Measurements from ENCODE around the gene ELL2. TPM values are rescaled to one million over a fixed set of nuclear protein-coding genes. Genes with fewer than 3 reads are reported as not detected.
A peak's percentile ranks its signal among the peaks of the same experiment; 100 is the strongest.

ELL2 gene
- total RNA-seq, 1 experiment from 2014 or later: 14.4 TPM

GRCh38 chr5:95967236-95967635 is 5.6 kb upstream of the ELL2 start:
- H3K4me3 ChIP-seq (ENCODE audit: insufficient read depth, low read depth, low read length): no peak overlapping the region
- no peaks in the 10 kb centered on the region for H3K27me3 ChIP-seq (ENCODE audit: control insufficient read depth, insufficient read depth, low read length)
- no peak for DNase-seq
- no peaks in the 10 kb centered on the region for H3K36me3 ChIP-seq (replicated peaks; ENCODE audit: control insufficient read depth, insufficient read depth, low read length)

- Histone ChIP-seq H3K36me3 (replicated peaks; ENCODE audit: control insufficient read depth, insufficient read depth, low read length) (no peaks in the 10 kb centered on the region), H3K4me3 (ENCODE audit: insufficient read depth, low read depth, low read length) (no peak overlapping the region), H3K27me3 (ENCODE audit: control insufficient read depth, insufficient read depth, low read length) (no peaks in the 10 kb centered on the region)
- no peak for DNase-seq
These were observed 4.4 kb upstream of the ELL2 start for GRCh38 chr5:95966005-95966404.

GRCh38 chr5:95963650-95964410 is 2.2 kb upstream of the ELL2 start:
- DNase-seq: no peak
- no peaks in the 10 kb centered on the region for H3K36me3 ChIP-seq (replicated peaks; ENCODE audit: control insufficient read depth, insufficient read depth, low read length)
- H3K27me3 ChIP-seq (ENCODE audit: control insufficient read depth, insufficient read depth, low read length): peaks cover 10% of the 10 kb centered on the region
- no peak overlapping the region for H3K4me3 ChIP-seq (ENCODE audit: insufficient read depth, low read depth, low read length)

- peak overlapping the region; percentile 77 for H3K4me3 ChIP-seq (ENCODE audit: insufficient read depth, low read depth, low read length)
- peaks cover 10% of the 10 kb centered on the region for H3K27me3 ChIP-seq (ENCODE audit: control insufficient read depth, insufficient read depth, low read length)
- no peaks in the 10 kb centered on the region for H3K36me3 ChIP-seq (replicated peaks; ENCODE audit: control insufficient read depth, insufficient read depth, low read length)
- peak; percentile 38 for DNase-seq
These were observed 1.1 kb upstream of the ELL2 start for GRCh38 chr5:95962785-95963184.

GRCh38 chr5:95962475-95962773 is 773 bp upstream of the ELL2 start:
- Histone ChIP-seq H3K4me3 (ENCODE audit: insufficient read depth, low read depth, low read length) (peak overlapping the region; percentile 77), H3K27me3 (ENCODE audit: control insufficient read depth, insufficient read depth, low read length) (peaks cover 10% of the 10 kb centered on the region), H3K36me3 (replicated peaks; ENCODE audit: control insufficient read depth, insufficient read depth, low read length) (no peaks in the 10 kb centered on the region)
- DNase-seq: no peak

- peak; percentile 85 for DNase-seq
- Histone ChIP-seq H3K27me3 (ENCODE audit: control insufficient read depth, insufficient read depth, low read length) (peaks cover 10% of the 10 kb centered on the region), H3K4me3 (ENCODE audit: insufficient read depth, low read depth, low read length) (peak overlapping the region; percentile 77), H3K36me3 (replicated peaks; ENCODE audit: control insufficient read depth, insufficient read depth, low read length) (no peaks in the 10 kb centered on the region)
These were observed 709 bp downstream of the ELL2 start for GRCh38 chr5:95960667-95961616.

- Histone ChIP-seq H3K36me3 (replicated peaks; ENCODE audit: control insufficient read depth, insufficient read depth, low read length) (no peaks in the 10 kb centered on the region), H3K27me3 (ENCODE audit: control insufficient read depth, insufficient read depth, low read length) (peaks cover 10% of the 10 kb centered on the region), H3K4me3 (ENCODE audit: insufficient read depth, low read depth, low read length) (peak overlapping the region; percentile 77)
- no peak for DNase-seq
These were observed 1.6 kb downstream of the ELL2 start for GRCh38 chr5:95959888-95960666.

- Histone ChIP-seq H3K4me3 (ENCODE audit: insufficient read depth, low read depth, low read length) (no peak overlapping the region; the same call in 1 of the 2 replicates), H3K27me3 (ENCODE audit: control insufficient read depth, insufficient read depth, low read length) (peaks cover 10% of the 10 kb centered on the region), H3K36me3 (replicated peaks; ENCODE audit: control insufficient read depth, insufficient read depth, low read length) (no peaks in the 10 kb centered on the region)
- DNase-seq: peak; percentile 32
These were observed 2.4 kb downstream of the ELL2 start for GRCh38 chr5:95959051-95959887.

GRCh38 chr5:95958310-95959014 is 3.2 kb downstream of the ELL2 start:
- peaks cover 10% of the 10 kb centered on the region for H3K27me3 ChIP-seq (ENCODE audit: control insufficient read depth, insufficient read depth, low read length)
- H3K36me3 ChIP-seq (replicated peaks; ENCODE audit: control insufficient read depth, insufficient read depth, low read length): no peaks in the 10 kb centered on the region
- no peak overlapping the region for H3K4me3 ChIP-seq (ENCODE audit: insufficient read depth, low read depth, low read length)
- DNase-seq: peak; percentile 18

GRCh38 chr5:95957561-95958203 is 4.0 kb downstream of the ELL2 start:
- no peak for DNase-seq
- peaks cover 10% of the 10 kb centered on the region for H3K27me3 ChIP-seq (ENCODE audit: control insufficient read depth, insufficient read depth, low read length)
- no peak overlapping the region for H3K4me3 ChIP-seq (ENCODE audit: insufficient read depth, low read depth, low read length)
- H3K36me3 ChIP-seq (replicated peaks; ENCODE audit: control insufficient read depth, insufficient read depth, low read length): no peaks in the 10 kb centered on the region

- Histone ChIP-seq H3K4me3 (ENCODE audit: insufficient read depth, low read depth, low read length) (no peak overlapping the region), H3K36me3 (replicated peaks; ENCODE audit: control insufficient read depth, insufficient read depth, low read length) (no peaks in the 10 kb centered on the region), H3K27me3 (ENCODE audit: control insufficient read depth, insufficient read depth, low read length) (peaks cover 10% of the 10 kb centered on the region)
- no peak for DNase-seq
These were observed 4.8 kb downstream of the ELL2 start for GRCh38 chr5:95956900-95957293.

GRCh38 chr5:95956021-95956899 is 5.4 kb downstream of the ELL2 start:
- peaks cover 10% of the 10 kb centered on the region for H3K27me3 ChIP-seq (ENCODE audit: control insufficient read depth, insufficient read depth, low read length)
- no peak overlapping the region for H3K4me3 ChIP-seq (ENCODE audit: insufficient read depth, low read depth, low read length)
- H3K36me3 ChIP-seq (replicated peaks; ENCODE audit: control insufficient read depth, insufficient read depth, low read length): no peaks in the 10 kb centered on the region
- no peak for DNase-seq

Measured in H7 (cell line).